Small intestine (tissue), 7 donors: Measurements from ENCODE around the gene HMCN2. TPM values are rescaled to one million over a fixed set of nuclear protein-coding genes. Genes with fewer than 3 reads are reported as not detected.

ENCODE experiments used
- DNase-seq, 2 donors: peaks; one replicate each; pipeline versions ENCODE4 v3.0.0 to v3.0.0-alpha.2; 2013
- FAIRE-seq: peaks from 2 replicates; lab custom pipeline; 2012; peaks lifted over from hg19 to GRCh38; lab: Jason Lieb, UNC
- H3K27ac ChIP-seq, 3 donors: one replicate each; pipeline ENCODE4 v1.5.1; 2013; ENCODE audit warnings: low read length in 2 of 3, mild to moderate bottlenecking in 2 of 3, control low read depth in 1 of 3, inconsistent platforms in 1 of 3, low read depth in 1 of 3, moderate library complexity in 1 of 3
- H3K27me3 ChIP-seq, 3 donors: one replicate each; pipeline ENCODE4 v1.6.1; 2013; ENCODE audit warnings: low read length in 3 of 3, inconsistent platforms in 1 of 3; ENCODE audit not compliant: control insufficient read depth in 3 of 3, insufficient read depth in 3 of 3
- H3K36me3 ChIP-seq, 3 donors: one replicate each; pipeline ENCODE4 v1.6.1; 2013; ENCODE audit warnings: low read length in 3 of 3, inconsistent platforms in 1 of 3, low read depth in 1 of 3, mild to moderate bottlenecking in 1 of 3, moderate library complexity in 1 of 3; ENCODE audit not compliant: control insufficient read depth in 3 of 3, insufficient read depth in 2 of 3
- H3K4me1 ChIP-seq, 3 donors: one replicate each; pipeline ENCODE4 v1.6.1; 2013; ENCODE audit warnings: low read length in 2 of 3, inconsistent platforms in 1 of 3, low read depth in 1 of 3, mild to moderate bottlenecking in 1 of 3, moderate library complexity in 1 of 3; ENCODE audit not compliant: control insufficient read depth in 3 of 3, insufficient read depth in 2 of 3
- H3K4me3 ChIP-seq, 3 donors: one replicate each; pipeline ENCODE4 v1.5.1; 2013; ENCODE audit warnings: low read length in 3 of 3, control low read depth in 1 of 3, inconsistent platforms in 1 of 3, low read depth in 1 of 3, mild to moderate bottlenecking in 1 of 3, moderate library complexity in 1 of 3
- H3K9me3 ChIP-seq, 2 donors: one replicate each; pipeline ENCODE4 v1.6.1; 2013; ENCODE audit warnings: low read depth in 1 of 2, low read length in 1 of 2; ENCODE audit not compliant: control insufficient read depth in 2 of 2, insufficient read depth in 1 of 2
- WGBS, 3 donors: extraction: QIAGEN DNeasy Blood & Tissue Kit; methylation state at CpG; one replicate each; pipeline ENCODE4 v1.1.7; 2013; 5-methylcytosine and 5-hydroxymethylcytosine counted together
- polyA plus RNA-seq, 4 donors: library from polyadenylated mRNA; stranded (reverse) in 3 of 4; unstranded in 1 of 4; fragments of 200-250 nt in 3 of 4; fragments of 120-200 nt in 1 of 4; gene quantifications; one replicate each; pipeline versions ENCODE4 v1.2.1 to v1.2.3, GENCODE V29; 2013
- donor health status: healthy with polysubstance abuse.
- donor health status: control.
- donor health status: control.
- donor health status: Bipolar disorder and iron deficiency.
- donor health status: healthy.

HMCN2 gene
- polyA plus RNA-seq, 4 donors: 1.1 to 19.4 (median 10.6) TPM; not detected in 1

GRCh38 chr9:130378875-130379648 lies 113.5 kb downstream of the HMCN2 start:
- H3K36me3 ChIP-seq: no peaks in the 10 kb centered on the region
- peaks cover 0 to 28% (median 0%) of the 10 kb centered on the region in 3 donors for H3K4me1 ChIP-seq
- no peaks in the 10 kb centered on the region for H3K27me3 ChIP-seq
- no peak overlapping the region for H3K27ac ChIP-seq
- no peak overlapping the region for H3K4me3 ChIP-seq
- 82 to 89% (median 85%) methylated on average over 20 of the region's 20 CpGs for WGBS, 3 donors
- DNase-seq: no peak
- no peak for FAIRE-seq
- no peaks in the 10 kb centered on the region for H3K9me3 ChIP-seq

DNA sequence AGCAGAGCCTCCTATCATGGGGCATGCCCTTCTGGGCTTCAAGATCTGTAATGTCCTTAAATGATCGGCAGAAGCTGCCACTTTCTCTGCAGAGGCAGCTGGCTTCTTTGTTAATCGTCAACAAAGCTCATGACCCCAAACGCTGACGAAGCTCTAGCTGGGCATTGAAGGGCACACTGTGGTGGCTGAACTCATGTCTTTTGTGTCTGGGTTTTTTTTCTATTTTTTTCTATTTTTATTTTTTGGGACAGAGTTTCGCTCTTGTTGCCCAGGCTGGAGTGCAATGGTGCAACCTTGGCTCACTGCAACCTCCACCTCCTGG lies 114.0 kb downstream of the HMCN2 start:
- FAIRE-seq (no peak), DNase-seq (no peak)
- Histone ChIP-seq H3K4me1 (peaks cover 0 to 28% (median 0%) of the 10 kb centered on the region in 3 donors), H3K27me3 (no peaks in the 10 kb centered on the region), H3K9me3 (no peaks in the 10 kb centered on the region), H3K27ac (no peak overlapping the region), H3K4me3 (no peak overlapping the region), H3K36me3 (no peaks in the 10 kb centered on the region)
- 34 to 57% (median 36%) methylated on average over 5 of the region's 5 CpGs for WGBS, 3 donors

- H3K27me3 ChIP-seq: no peaks in the 10 kb centered on the region
- no peaks in the 10 kb centered on the region for H3K9me3 ChIP-seq
- no peak overlapping the region for H3K4me3 ChIP-seq
- WGBS, 3 donors: 83 to 87% (median 87%) methylated on average over 6 of the region's 6 CpGs
- H3K27ac ChIP-seq: no peak overlapping the region
- no peaks in the 10 kb centered on the region for H3K36me3 ChIP-seq
- DNase-seq (no peak), FAIRE-seq (no peak)
- H3K4me1 ChIP-seq: peaks cover 0 to 28% (median 0%) of the 10 kb centered on the region in 3 donors
Observed at GRCh38 chr9:130380920-130381469, 115.4 kb downstream of the HMCN2 start.

GRCh38 chr9:130381660-130382059 lies 116.1 kb downstream of the HMCN2 start:
- Histone ChIP-seq H3K9me3 (no peaks in the 10 kb centered on the region), H3K36me3 (no peaks in the 10 kb centered on the region), H3K27ac (peak overlapping the region in 1 of 3 donors; percentile 48), H3K4me3 (no peak overlapping the region), H3K27me3 (no peaks in the 10 kb centered on the region), H3K4me1 (peaks cover 0 to 28% (median 0%) of the 10 kb centered on the region in 3 donors)
- FAIRE-seq: no peak
- 70 to 82% (median 81%) methylated on average over 7 to 8 of the region's 8 CpGs for WGBS, 3 donors
- peak; percentile 40 to 47 for DNase-seq

GRCh38 chr9:130382096-130382495 lies 116.5 kb downstream of the HMCN2 start:
- FAIRE-seq: no peak
- Histone ChIP-seq H3K9me3 (no peaks in the 10 kb centered on the region), H3K4me3 (no peak overlapping the region), H3K27ac (peak overlapping the region in 1 of 3 donors; percentile 48), H3K27me3 (no peaks in the 10 kb centered on the region), H3K36me3 (no peaks in the 10 kb centered on the region), H3K4me1 (peaks cover 0 to 28% (median 0%) of the 10 kb centered on the region in 3 donors)
- WGBS, 3 donors: 65 to 76% (median 75%) methylated on average over 17 to 18 of the region's 18 CpGs
- peak in 1 of 2 donors; percentile 73 for DNase-seq

- peaks cover 0 to 28% (median 0%) of the 10 kb centered on the region in 3 donors for H3K4me1 ChIP-seq
- H3K36me3 ChIP-seq: no peaks in the 10 kb centered on the region
- H3K4me3 ChIP-seq: no peak overlapping the region
- peak in 1 of 2 donors; percentile 55 for DNase-seq
- WGBS, 3 donors: 66 to 83% (median 75%) methylated on average over 20 of the region's 20 CpGs
- no peaks in the 10 kb centered on the region for H3K27me3 ChIP-seq
- no peak for FAIRE-seq
- no peaks in the 10 kb centered on the region for H3K9me3 ChIP-seq
- no peak overlapping the region for H3K27ac ChIP-seq
Observed at GRCh38 chr9:130382636-130383349, 117.2 kb downstream of the HMCN2 start.

DNA sequence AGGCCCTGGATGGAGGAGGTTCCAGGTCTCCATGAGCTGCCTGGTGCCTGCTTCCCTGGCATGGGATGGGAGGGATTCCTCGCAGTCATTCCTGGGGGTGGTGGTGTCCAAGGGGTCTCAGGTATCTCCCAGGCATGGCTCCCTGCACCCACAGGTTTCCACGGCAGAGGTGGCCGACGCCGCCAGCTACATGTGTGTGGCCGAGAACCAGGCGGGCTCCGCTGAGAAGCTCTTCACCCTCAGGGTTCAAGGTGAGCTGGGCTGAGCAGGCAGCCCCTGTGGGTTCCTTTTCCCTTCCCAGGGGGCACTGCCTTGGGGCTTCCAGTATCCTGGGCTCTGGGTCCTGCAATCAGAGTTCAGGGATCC lies 117.8 kb downstream of the HMCN2 start:
- H3K27me3 ChIP-seq: no peaks in the 10 kb centered on the region
- DNase-seq (no peak), FAIRE-seq (no peak)
- 89 to 95% (median 92%) methylated on average over 8 of the region's 8 CpGs for WGBS, 3 donors
- H3K4me1 ChIP-seq: peaks cover 0 to 28% (median 0%) of the 10 kb centered on the region in 3 donors
- H3K27ac ChIP-seq: no peak overlapping the region
- H3K4me3 ChIP-seq: no peak overlapping the region
- H3K36me3 ChIP-seq: no peaks in the 10 kb centered on the region
- no peaks in the 10 kb centered on the region for H3K9me3 ChIP-seq

GRCh38 chr9:130383979-130384676 lies 118.6 kb downstream of the HMCN2 start:
- peaks cover 0 to 28% (median 0%) of the 10 kb centered on the region in 3 donors for H3K4me1 ChIP-seq
- FAIRE-seq: no peak
- no peaks in the 10 kb centered on the region for H3K36me3 ChIP-seq

More at GRCh38 chr9:130383979-130384676, 118.6 kb downstream of the HMCN2 start:
- WGBS, 3 donors: 82 to 86% (median 85%) methylated on average over 18 of the region's 18 CpGs
- Histone ChIP-seq H3K27me3 (no peaks in the 10 kb centered on the region), H3K4me3 (no peak overlapping the region), H3K27ac (no peak overlapping the region), H3K9me3 (no peaks in the 10 kb centered on the region)
- no peak for DNase-seq
